HFF-Myc (cell line): ENCODE data around the gene CETP.

Source experiments
- DNase-seq: peaks from one replicate; pipeline ENCODE4 v3.0.0-alpha.2; 2011; ENCODE audit warnings: low read depth; ENCODE audit errors: extremely low read depth
- H3K4me3 ChIP-seq: replicated peaks from 2 replicates; pipeline ENCODE4 v1.5.1; 2011; ENCODE audit warnings: low read depth, mild to moderate bottlenecking, control low read depth, low read length
- CTCF ChIP-seq: IDR thresholded peaks from 2 replicates; pipeline ENCODE4 v1.5.1; 2012; ENCODE audit warnings: mild to moderate bottlenecking, low read depth, low read length, control low read depth; ENCODE audit errors: missing control alignments

Gene CETP

GRCh38 chr16:57007050-57007449 is 45.3 kb downstream of the CETP start:
- no peak overlapping the region for H3K4me3 ChIP-seq
- no peak for DNase-seq
- no peak for TF ChIP-seq CTCF

- no peak for DNase-seq
- no peak for TF ChIP-seq CTCF
- H3K4me3 ChIP-seq, result no peak overlapping the region
Observed at GRCh38 chr16:57007530-57007929, 45.8 kb downstream of the CETP start.

- no peak for DNase-seq
- TF ChIP-seq CTCF, result no peak
- no peak overlapping the region for H3K4me3 ChIP-seq
Observed at GRCh38 chr16:57008440-57008839, 46.7 kb downstream of the CETP start.

GRCh38 chr16:57009643-57010170 is 48.0 kb downstream of the CETP start:
- no peak for DNase-seq
- TF ChIP-seq CTCF, result no peak
- H3K4me3 ChIP-seq, result no peak overlapping the region

- DNase-seq, result no peak
- TF ChIP-seq CTCF, result no peak
- H3K4me3 ChIP-seq, result no peak overlapping the region
Observed at GRCh38 chr16:57012353-57012752, 50.6 kb downstream of the CETP start.

- TF ChIP-seq CTCF, result no peak
- H3K4me3 ChIP-seq, result no peak overlapping the region
Observed at GRCh38 chr16:57013229-57013628, 51.5 kb downstream of the CETP start.

GRCh38 chr16:57013902-57014301 is 52.2 kb downstream of the CETP start:
- no peak overlapping the region for H3K4me3 ChIP-seq
- no peak for DNase-seq
- TF ChIP-seq CTCF, result no peak

More at GRCh38 chr16:57013229-57013628, 51.5 kb downstream of the CETP start:
- no peak for DNase-seq
